ENCODE measurements around the gene RBMS1. TPM values are rescaled to one million over a fixed set of nuclear protein-coding genes. Genes with fewer than 3 reads are reported as not detected.
A peak's percentile ranks its signal among the peaks of the same experiment; 100 is the strongest.

Gene RBMS1
- total and polyA plus RNA-seq, 2 of the 13 experiments (the other 11 are each of a cell fraction or from before 2014, with no cell fraction given), result 55.5 to 110 TPM

DNA sequence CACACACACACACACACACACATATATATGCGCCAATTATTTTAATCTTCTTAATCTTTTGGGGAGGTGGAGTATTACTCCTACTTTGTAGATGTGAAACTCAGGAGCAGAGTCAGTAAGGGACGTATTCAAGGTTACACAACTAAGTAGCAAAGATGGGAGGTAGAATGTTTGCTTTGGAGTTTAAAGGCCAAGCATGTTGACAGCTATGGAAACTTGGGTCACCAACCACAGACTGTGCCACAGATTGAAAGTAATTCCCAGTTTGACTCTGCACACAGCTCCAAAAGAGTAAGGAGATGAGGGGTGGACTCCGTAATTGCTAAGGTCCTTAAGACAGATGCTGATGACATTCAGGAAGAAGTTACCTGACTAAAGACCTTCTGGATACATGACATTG is 168.7 kb downstream of the RBMS1 start (continued):
- TF ChIP-seq PPARG (CRISPR knock-in tag; conservative IDR thresholded peaks at IDR 0.05) (0 out of 2 replicates have a peak, but pooled peaks have one; percentile 32), SAP130 (CRISPR knock-in tag; IDR thresholded peaks at IDR 0.05; ENCODE audit: low read depth) (peak; percentile 63), ZNF781 (CRISPR knock-in tag; IDR thresholded peaks at IDR 0.05; ENCODE audit: borderline replicate concordance, not compliant biosample characterization) (no peak), ZNF770 (CRISPR knock-in tag; IDR thresholded peaks at IDR 0.05) (no peak), JDP2 (CRISPR knock-in tag; IDR thresholded peaks at IDR 0.05; ENCODE audit: borderline replicate concordance) (no peak), BCL6 (CRISPR knock-in tag; IDR thresholded peaks at IDR 0.05) (peak; percentile 49; the same call in 1 of the 2 replicates), ZNF292 (CRISPR knock-in tag; IDR thresholded peaks at IDR 0.05; ENCODE audit: borderline replicate concordance, low read depth) (peak; percentile 50; the same call in 1 of the 2 replicates), HNF1A (IDR thresholded peaks at IDR 0.05; ENCODE audit: low read depth) (no peak), HNF1A (CRISPR knock-in tag; IDR thresholded peaks at IDR 0.05; ENCODE audit: borderline replicate concordance) (no peak), TSC22D2 (CRISPR knock-in tag; IDR thresholded peaks at IDR 0.05; ENCODE audit: borderline replicate concordance) (no peak), NFATC3 (CRISPR knock-in tag; IDR thresholded peaks at IDR 0.05) (no peak), ZNF3 (CRISPR knock-in tag; IDR thresholded peaks at IDR 0.05) (no peak), MNT (IDR thresholded peaks at IDR 0.05) (no peak), POGZ (CRISPR knock-in tag; IDR thresholded peaks at IDR 0.05) (peak; percentile 83), ZNF567 (CRISPR knock-in tag; IDR thresholded peaks at IDR 0.05; ENCODE audit: borderline replicate concordance) (no peak), MBNL3 (CRISPR knock-in tag; conservative IDR thresholded peaks at IDR 0.05) (no peak), SPEN (CRISPR knock-in tag; IDR thresholded peaks at IDR 0.05; ENCODE audit: low read depth) (no peak), KMT2B (CRISPR knock-in tag; IDR thresholded peaks at IDR 0.05) (0 out of 2 replicates have a peak, but pooled peaks have one; percentile 1), ZNF768 (CRISPR knock-in tag; IDR thresholded peaks at IDR 0.05) (no peak), MZF1 (CRISPR knock-in tag; IDR thresholded peaks at IDR 0.05; ENCODE audit: borderline replicate concordance) (no peak), NR2F1 (CRISPR knock-in tag; IDR thresholded peaks at IDR 0.05) (peak; percentile 81 to 84)
- TF ChIP-seq, protein P1, sequence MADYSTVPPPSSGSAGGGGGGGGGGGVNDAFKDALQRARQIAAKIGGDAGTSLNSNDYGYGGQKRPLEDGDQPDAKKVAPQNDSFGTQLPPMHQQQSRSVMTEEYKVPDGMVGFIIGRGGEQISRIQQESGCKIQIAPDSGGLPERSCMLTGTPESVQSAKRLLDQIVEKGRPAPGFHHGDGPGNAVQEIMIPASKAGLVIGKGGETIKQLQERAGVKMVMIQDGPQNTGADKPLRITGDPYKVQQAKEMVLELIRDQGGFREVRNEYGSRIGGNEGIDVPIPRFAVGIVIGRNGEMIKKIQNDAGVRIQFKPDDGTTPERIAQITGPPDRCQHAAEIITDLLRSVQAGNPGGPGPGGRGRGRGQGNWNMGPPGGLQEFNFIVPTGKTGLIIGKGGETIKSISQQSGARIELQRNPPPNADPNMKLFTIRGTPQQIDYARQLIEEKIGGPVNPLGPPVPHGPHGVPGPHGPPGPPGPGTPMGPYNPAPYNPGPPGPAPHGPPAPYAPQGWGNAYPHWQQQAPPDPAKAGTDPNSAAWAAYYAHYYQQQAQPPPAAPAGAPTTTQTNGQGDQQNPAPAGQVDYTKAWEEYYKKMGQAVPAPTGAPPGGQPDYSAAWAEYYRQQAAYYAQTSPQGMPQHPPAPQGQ (CRISPR knock-in tag; IDR thresholded peaks at IDR 0.05; ENCODE audit: borderline replicate concordance), result no peak

Measured in HepG2 (cell line).